NB4 (cell line): Measurements from ENCODE around the gene PIGZ.

Experiments
- CTCF ChIP-seq: IDR thresholded peaks from one replicate; pipeline ENCODE4 v1.5.1; 2012; ENCODE audit warnings: low read depth, low read length
- MAX ChIP-seq: IDR thresholded peaks from 2 replicates; pipeline ENCODE4 v1.6.1; 2011; ENCODE audit warnings: low read depth, low read length
- POLR2A ChIP-seq: IDR thresholded peaks from 2 replicates; pipeline ENCODE4 v1.6.1; 2011; ENCODE audit warnings: mild to moderate bottlenecking; ENCODE audit not compliant: insufficient read length; ENCODE audit errors: extremely low read depth

- TF ChIP-seq CTCF (no peak), MAX (no peak), POLR2A (no peak)
Measured at GRCh38 chr3:196901768-196902167, 66.9 kb downstream of the PIGZ start.
